DMS53 treated with DMSO at 0.1 percent for 48 hours (cell line): ENCODE measurements around the gene FRMD8.
A peak's percentile ranks its signal among the peaks of the same experiment; 100 is the strongest.

Experiments
- DNase-seq: peaks from one replicate; lab custom pipeline; 2025; ENCODE audit not compliant: unreplicated experiment; lab: John Stamatoyannopoulos, UW

The FRMD8 gene

GRCh38 chr11:65423516-65424204, 37.2 kb downstream of the FRMD8 start:
- no peak for DNase-seq

GRCh38 chr11:65424205-65425104, 38.0 kb downstream of the FRMD8 start:
- DNase-seq: no peak

- DNase-seq: no peak
Measured at GRCh38 chr11:65425105-65425970, 38.9 kb downstream of the FRMD8 start.

GRCh38 chr11:65425971-65426838, 39.8 kb downstream of the FRMD8 start:
- peak; percentile 59 for DNase-seq

GRCh38 chr11:65426839-65427690, 40.6 kb downstream of the FRMD8 start:
- peak; percentile 55 for DNase-seq

GRCh38 chr11:65427691-65428577, 41.5 kb downstream of the FRMD8 start:
- DNase-seq: peak; percentile 66

- no peak for DNase-seq
Measured at GRCh38 chr11:65428578-65429067, 42.2 kb downstream of the FRMD8 start.

- no peak for DNase-seq
Measured at GRCh38 chr11:65429068-65429681, 42.7 kb downstream of the FRMD8 start.

- no peak for DNase-seq
Measured at GRCh38 chr11:65429724-65430405, 43.4 kb downstream of the FRMD8 start.

- no peak for DNase-seq
Measured at GRCh38 chr11:65430406-65431217, 44.2 kb downstream of the FRMD8 start.

GRCh38 chr11:65431451-65432099, 45.1 kb downstream of the FRMD8 start:
- no peak for DNase-seq

GRCh38 chr11:65432100-65432650, 45.7 kb downstream of the FRMD8 start:
- DNase-seq: no peak

- DNase-seq: no peak
Measured at GRCh38 chr11:65432686-65433582, 46.5 kb downstream of the FRMD8 start.

GRCh38 chr11:65433657-65434056, 47.2 kb downstream of the FRMD8 start:
- DNase-seq: no peak
